ENCODE measurements around the gene TP53TG3C. TPM values are rescaled to one million over a fixed set of nuclear protein-coding genes. Genes with fewer than 3 reads are reported as not detected.

TP53TG3C gene
- 0.43 TPM in 1 of 5 replicates, not detected in the others for total RNA-seq (2022; extraction: Qiagen RNA extraction; ENCODE audit: low read depth)

GRCh38 chr16:33193926-33194325 lies at the start of gene TP53TG3C:
TP53TG3C (plus strand) TSS chr16:33194226; CDS start chr16:33194294, 68 bp downstream.

Other genes with a start within 250 kb of the TP53TG3C start
- gene TP53TG3E, start 110.1 kb downstream of the TP53TG3C start, total RNA-seq (2022; extraction: Qiagen RNA extraction; ENCODE audit: low read depth): 0.12 TPM in 1 of 5 replicates, not detected in the others
- 0.39 to 0.66 TPM (median 0.54 TPM) in 3 of 5 replicates, not detected in the others for gene TP53TG3B, start 166.6 kb downstream of the TP53TG3C start, total RNA-seq (2022; extraction: Qiagen RNA extraction; ENCODE audit: low read depth)